Measurements from ENCODE around the gene SPAG9.

DNA sequence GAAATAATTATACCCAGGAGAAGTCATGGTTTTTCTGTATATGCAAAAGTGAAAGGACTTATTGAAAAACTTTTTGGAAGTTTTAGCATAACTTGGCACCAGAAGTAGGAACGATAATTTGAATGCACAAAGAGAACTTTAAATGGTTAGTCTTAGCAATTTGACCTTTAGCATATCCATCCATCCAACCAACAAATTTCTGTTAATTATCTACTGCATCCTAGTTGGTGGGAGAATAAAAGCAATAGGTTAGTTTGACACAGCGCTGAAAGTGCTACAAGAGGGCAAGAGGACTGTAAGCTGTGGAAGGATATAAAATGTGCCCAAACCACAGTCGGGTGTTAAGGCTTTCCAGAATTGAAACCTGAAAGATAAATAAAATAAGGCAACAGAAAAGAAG is 17.6 kb downstream of the SPAG9 start:
- TF ChIP-seq, protein P1, sequence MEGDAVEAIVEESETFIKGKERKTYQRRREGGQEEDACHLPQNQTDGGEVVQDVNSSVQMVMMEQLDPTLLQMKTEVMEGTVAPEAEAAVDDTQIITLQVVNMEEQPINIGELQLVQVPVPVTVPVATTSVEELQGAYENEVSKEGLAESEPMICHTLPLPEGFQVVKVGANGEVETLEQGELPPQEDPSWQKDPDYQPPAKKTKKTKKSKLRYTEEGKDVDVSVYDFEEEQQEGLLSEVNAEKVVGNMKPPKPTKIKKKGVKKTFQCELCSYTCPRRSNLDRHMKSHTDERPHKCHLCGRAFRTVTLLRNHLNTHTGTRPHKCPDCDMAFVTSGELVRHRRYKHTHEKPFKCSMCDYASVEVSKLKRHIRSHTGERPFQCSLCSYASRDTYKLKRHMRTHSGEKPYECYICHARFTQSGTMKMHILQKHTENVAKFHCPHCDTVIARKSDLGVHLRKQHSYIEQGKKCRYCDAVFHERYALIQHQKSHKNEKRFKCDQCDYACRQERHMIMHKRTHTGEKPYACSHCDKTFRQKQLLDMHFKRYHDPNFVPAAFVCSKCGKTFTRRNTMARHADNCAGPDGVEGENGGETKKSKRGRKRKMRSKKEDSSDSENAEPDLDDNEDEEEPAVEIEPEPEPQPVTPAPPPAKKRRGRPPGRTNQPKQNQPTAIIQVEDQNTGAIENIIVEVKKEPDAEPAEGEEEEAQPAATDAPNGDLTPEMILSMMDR (IDR thresholded peaks at IDR 0.05), result no peak
- no peak for TF ChIP-seq POLR2A (IDR thresholded peaks at IDR 0.05)
- no peak for TF ChIP-seq POLR2AphosphoS5 (IDR thresholded peaks at IDR 0.05)

Data from breast epithelium (tissue), 3 donors.